H7 (cell line): ENCODE data around the gene ANO2. TPM values are rescaled to one million over a fixed set of nuclear protein-coding genes. Genes with fewer than 3 reads are reported as not detected.

Experiments
- DNase-seq: peaks from one replicate; pipeline ENCODE4 v3.0.0; 2012
- H3K27me3 ChIP-seq: 2 replicates; pipeline ENCODE4 v1.6.0; 2011; ENCODE audit warnings: mild to moderate bottlenecking, low read length; ENCODE audit not compliant: control insufficient read depth, insufficient read depth
- H3K36me3 ChIP-seq: replicated peaks from 2 replicates; pipeline ENCODE4 v1.5.1; 2011; ENCODE audit warnings: low read length; ENCODE audit not compliant: control insufficient read depth, insufficient read depth
- H3K4me3 ChIP-seq: 2 replicates; pipeline ENCODE4 v1.5.1; 2011; ENCODE audit warnings: low read depth, mild to moderate bottlenecking, control low read depth, low read length, moderate library complexity; ENCODE audit not compliant: insufficient read depth
- total RNA-seq: library from RNA; depleted of rRNA; stranded (reverse); fragments of >200 nt; shearing (Covaris generic); gene quantifications from 2 replicates; pipeline ENCODE4 v1.2.3, GENCODE V29; 2014

ANO2 gene
- total RNA-seq, 1 experiment from 2014 or later, result 0.76 TPM

- Histone ChIP-seq H3K27me3 (no peaks in the 10 kb centered on the region), H3K4me3 (no peak overlapping the region)
- DNase-seq, result peak; percentile 65
Observed at GRCh38 chr12:5648692-5649359, 296.2 kb downstream of the ANO2 start.

GRCh38 chr12:5643266-5643665, 301.8 kb downstream of the ANO2 start:
- Histone ChIP-seq H3K36me3 (no peaks in the 10 kb centered on the region), H3K4me3 (no peak overlapping the region), H3K27me3 (no peaks in the 10 kb centered on the region)
- no peak for DNase-seq

More at GRCh38 chr12:5648692-5649359, 296.2 kb downstream of the ANO2 start:
- no peaks in the 10 kb centered on the region for H3K36me3 ChIP-seq

GRCh38 chr12:5637698-5638097, 307.4 kb downstream of the ANO2 start:
- Histone ChIP-seq H3K4me3 (no peak overlapping the region), H3K36me3 (no peaks in the 10 kb centered on the region), H3K27me3 (no peaks in the 10 kb centered on the region)
- no peak for DNase-seq

- H3K36me3 ChIP-seq, result no peaks in the 10 kb centered on the region
- DNase-seq, result no peak
- no peaks in the 10 kb centered on the region for H3K27me3 ChIP-seq
- H3K4me3 ChIP-seq, result no peak overlapping the region
Observed at GRCh38 chr12:5636907-5637306, 308.2 kb downstream of the ANO2 start.

GRCh38 chr12:5633106-5633505, 312.0 kb downstream of the ANO2 start:
- H3K4me3 ChIP-seq, result no peak overlapping the region
- no peaks in the 10 kb centered on the region for H3K36me3 ChIP-seq
- no peaks in the 10 kb centered on the region for H3K27me3 ChIP-seq
- DNase-seq, result no peak

GRCh38 chr12:5632453-5632852, 312.6 kb downstream of the ANO2 start:
- no peak overlapping the region for H3K4me3 ChIP-seq
- no peaks in the 10 kb centered on the region for H3K27me3 ChIP-seq
- no peak for DNase-seq
- no peaks in the 10 kb centered on the region for H3K36me3 ChIP-seq

GRCh38 chr12:5631497-5631896, 313.6 kb downstream of the ANO2 start:
- Histone ChIP-seq H3K27me3 (no peaks in the 10 kb centered on the region), H3K4me3 (no peak overlapping the region), H3K36me3 (no peaks in the 10 kb centered on the region)
- DNase-seq, result no peak

GRCh38 chr12:5630726-5631125, 314.3 kb downstream of the ANO2 start:
- Histone ChIP-seq H3K4me3 (no peak overlapping the region), H3K36me3 (no peaks in the 10 kb centered on the region), H3K27me3 (no peaks in the 10 kb centered on the region)
- DNase-seq, result no peak

- DNase-seq, result no peak
- no peaks in the 10 kb centered on the region for H3K36me3 ChIP-seq
- H3K4me3 ChIP-seq, result no peak overlapping the region
- H3K27me3 ChIP-seq, result no peaks in the 10 kb centered on the region
Observed at GRCh38 chr12:5628501-5628900, 316.6 kb downstream of the ANO2 start.

GRCh38 chr12:5627053-5627630, 317.9 kb downstream of the ANO2 start:
- Histone ChIP-seq H3K36me3 (no peaks in the 10 kb centered on the region), H3K27me3 (no peaks in the 10 kb centered on the region), H3K4me3 (no peak overlapping the region)
- no peak for DNase-seq

GRCh38 chr12:5626151-5626550, 318.9 kb downstream of the ANO2 start:
- no peak for DNase-seq
- Histone ChIP-seq H3K27me3 (no peaks in the 10 kb centered on the region), H3K36me3 (no peaks in the 10 kb centered on the region), H3K4me3 (no peak overlapping the region)

GRCh38 chr12:5624486-5625272, 320.4 kb downstream of the ANO2 start:
- Histone ChIP-seq H3K4me3 (no peak overlapping the region), H3K36me3 (no peaks in the 10 kb centered on the region), H3K27me3 (no peaks in the 10 kb centered on the region)
- DNase-seq, result no peak

GRCh38 chr12:5623411-5623810, 321.6 kb downstream of the ANO2 start:
- Histone ChIP-seq H3K4me3 (no peak overlapping the region), H3K36me3 (no peaks in the 10 kb centered on the region), H3K27me3 (no peaks in the 10 kb centered on the region)
- no peak for DNase-seq

GRCh38 chr12:5622280-5622679, 322.8 kb downstream of the ANO2 start:
- H3K36me3 ChIP-seq, result no peaks in the 10 kb centered on the region
- no peak for DNase-seq
- no peak overlapping the region for H3K4me3 ChIP-seq
- H3K27me3 ChIP-seq, result no peaks in the 10 kb centered on the region

GRCh38 chr12:5621329-5621728, 323.7 kb downstream of the ANO2 start:
- no peak for DNase-seq
- H3K36me3 ChIP-seq, result no peaks in the 10 kb centered on the region

More at GRCh38 chr12:5621329-5621728, 323.7 kb downstream of the ANO2 start:
- Histone ChIP-seq H3K27me3 (no peaks in the 10 kb centered on the region), H3K4me3 (no peak overlapping the region)
